ENCODE results near the gene OR12D1.
"Not testable (repeated sequence)": the region's sequence is repeated elsewhere in the genome, so short reads cannot be mapped to it uniquely, and the experiment has no call there.

Gene OR12D1

GRCh38 chr6:29414588-29414987, at the start of gene OR12D1:
TSS of gene OR12D1 (plus strand) at chr6:29414928.
- no peak for DNase-seq

DNA sequence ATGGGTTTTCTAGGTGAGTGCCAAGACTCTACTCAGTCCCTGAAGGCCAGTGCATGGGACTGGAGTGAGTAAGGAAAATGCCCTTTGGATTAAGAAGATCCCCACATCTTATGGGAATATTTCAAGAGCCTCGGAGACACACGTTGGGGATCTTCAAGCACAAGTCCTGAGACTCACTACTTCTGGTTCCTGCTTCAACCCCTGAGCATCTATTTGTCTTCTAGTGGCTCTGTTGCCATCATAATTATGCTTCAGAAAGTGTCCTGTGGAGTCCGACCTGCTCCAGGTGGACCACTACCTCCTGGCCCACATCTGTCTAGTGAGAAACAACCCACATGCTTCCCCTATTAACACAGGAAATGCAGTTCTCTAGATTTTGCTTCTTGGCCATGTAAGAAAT, 46.0 kb upstream of the OR12D1 start, which contains the start of gene OR5V1:
OR5V1 (minus strand) TSS at position 101 of the 400 bp plus-strand sequence. CDS start 12,670 bp downstream, outside the sequence.
- DNase-seq = no peak

DNA sequence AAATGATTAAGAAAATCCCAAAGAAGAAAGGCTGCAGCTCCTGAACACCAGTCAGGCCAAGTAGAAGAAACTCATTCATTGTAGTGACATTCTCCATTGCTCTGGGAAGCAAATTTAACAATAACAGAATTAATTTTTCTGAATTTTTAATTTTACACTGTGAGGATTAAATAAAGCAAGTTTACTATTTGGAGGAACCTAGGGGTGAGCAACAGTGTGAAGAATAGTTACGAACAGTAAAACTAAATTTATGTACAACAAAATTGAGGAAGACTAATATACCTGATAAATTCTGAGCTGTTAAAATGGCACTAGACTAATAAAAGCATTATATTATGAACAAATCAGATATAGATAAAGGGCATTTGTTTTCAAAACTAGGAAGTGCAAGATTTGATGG, 39.5 kb upstream of the OR12D1 start, which contains the start of gene OR12D3:
OR12D3 (minus strand) TSS at position 101 of the 400 bp plus-strand sequence; CDS start at position 97, 4 bp downstream.
- no peak for DNase-seq

GRCh38 chr6:29376003-29376402, 38.7 kb upstream of the OR12D1 start:
- no peak for DNase-seq

- DNase-seq = no peak
These were observed 26.2 kb upstream of the OR12D1 start for GRCh38 chr6:29388533-29388932.

DNA sequence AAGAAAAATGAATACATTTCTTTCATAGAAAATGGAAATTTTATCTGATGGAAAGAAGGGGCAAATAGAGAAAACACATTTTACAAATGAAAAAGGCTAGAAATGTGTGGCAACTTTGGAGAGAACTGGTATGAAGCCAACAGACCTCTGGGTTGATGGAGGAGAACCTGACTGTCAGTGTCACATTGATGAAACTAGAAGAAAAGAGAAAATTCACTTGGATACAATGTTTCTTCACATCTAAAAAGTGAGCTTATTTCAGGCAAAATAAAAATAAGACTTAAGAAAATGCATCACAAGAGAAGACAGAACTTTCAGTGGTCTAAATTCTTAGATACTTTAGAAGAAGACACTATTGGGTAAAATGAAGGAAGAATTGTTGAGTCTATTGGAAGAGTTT, 19.4 kb upstream of the OR12D1 start, which contains the start of gene OR12D2:
OR12D2 (plus strand) TSS at position 301 of the 400 bp plus-strand sequence. CDS start 1,069 bp downstream, outside the sequence.
- DNase-seq = no peak

DNA sequence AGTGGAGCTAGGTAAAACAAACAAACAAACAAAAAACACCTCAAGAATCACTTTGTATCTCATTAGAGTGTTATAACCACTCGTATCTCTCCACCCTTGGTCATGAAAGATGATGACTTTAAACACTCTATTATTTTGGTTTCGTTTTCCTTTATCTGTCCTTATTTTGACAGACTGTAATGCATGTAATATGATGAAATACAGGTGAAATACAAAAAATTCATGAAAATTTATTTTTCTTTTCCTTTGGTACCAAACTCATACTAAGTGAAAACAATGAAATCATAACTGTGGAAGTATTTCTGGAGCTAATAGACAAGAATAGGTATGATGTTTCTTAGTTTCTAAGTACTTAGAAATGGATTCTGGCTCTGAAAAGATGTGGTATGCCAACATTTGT, 15.2 kb upstream of the OR12D1 start:
- no peak for DNase-seq

DNA sequence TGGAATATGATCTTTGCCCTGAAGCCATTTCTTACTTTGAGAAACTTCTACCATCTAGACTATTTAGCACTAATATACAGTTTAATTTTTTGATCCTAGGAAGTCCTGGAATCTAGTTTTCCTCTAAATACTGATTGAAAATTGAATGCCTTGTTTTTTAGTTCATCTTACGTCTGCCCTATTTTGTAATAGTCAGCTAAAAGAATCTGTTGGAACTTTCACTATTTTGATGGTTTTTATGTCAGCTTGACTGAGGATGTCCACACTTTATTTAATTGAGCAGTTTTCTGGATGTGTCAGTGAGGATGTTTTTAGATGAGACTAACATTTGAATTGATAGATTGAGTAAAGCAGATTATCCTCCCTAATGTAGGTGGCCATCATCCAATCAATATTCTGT, 10.9 kb upstream of the OR12D1 start:
- DNase-seq = no peak

DNA sequence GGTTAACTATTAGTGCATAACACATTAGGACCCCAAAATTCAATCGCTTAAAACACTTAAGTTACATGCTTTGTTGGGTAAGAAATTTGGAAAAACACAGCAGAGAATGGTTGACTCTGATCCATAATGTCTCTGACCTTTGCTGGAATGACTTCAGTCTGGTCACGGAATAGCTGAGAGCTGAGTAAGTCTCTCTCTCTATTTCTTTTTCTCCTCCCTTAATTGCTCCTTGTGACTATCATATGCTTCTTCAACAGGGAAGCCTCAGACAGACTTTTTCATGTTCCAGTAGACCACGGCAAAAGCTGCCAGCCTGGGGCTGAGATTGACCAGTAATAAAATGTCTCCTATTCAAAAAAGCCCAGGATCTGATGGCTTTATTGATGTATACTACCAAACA, 4.8 kb downstream of the OR12D1 start:
- no peak for DNase-seq

DNA sequence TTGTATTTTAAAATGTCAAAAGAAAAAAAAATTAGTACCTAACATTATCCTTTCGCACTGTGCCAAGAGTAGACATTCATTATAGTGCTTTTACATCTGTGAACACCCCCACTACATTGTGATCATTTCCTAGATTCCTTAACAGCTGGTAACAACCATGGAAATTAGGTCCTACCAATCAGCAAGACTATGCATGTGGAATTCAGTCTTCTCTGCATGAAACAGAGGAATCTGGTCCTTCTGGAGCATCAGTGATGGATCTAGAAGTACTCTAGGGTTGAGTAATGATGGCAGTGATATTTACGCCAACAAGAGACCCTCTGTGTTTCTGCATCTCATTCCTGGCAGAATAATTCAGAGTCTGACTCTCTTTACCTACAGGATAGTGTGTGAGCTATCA, 9.4 kb downstream of the OR12D1 start:
- DNase-seq = no peak

- no peak for DNase-seq
These were observed 9.8 kb downstream of the OR12D1 start for GRCh38 chr6:29424575-29424974.

DNA sequence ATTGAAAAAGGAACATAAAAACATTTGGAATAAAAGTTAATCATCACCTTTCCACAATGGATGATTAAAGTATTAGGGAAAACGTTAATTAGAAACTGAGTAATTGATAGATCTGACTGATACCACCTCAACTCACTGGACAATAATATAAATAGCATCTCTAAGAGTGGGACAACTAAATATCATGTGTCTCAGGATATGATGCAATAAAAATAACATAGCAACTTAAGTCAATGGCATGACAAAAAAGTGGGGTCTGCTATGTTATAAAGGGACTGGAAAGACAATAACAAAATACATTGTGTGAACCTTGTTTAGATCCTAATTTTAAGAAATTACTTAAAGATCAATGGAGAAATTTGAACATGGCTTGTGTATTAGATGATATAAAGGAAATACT, 10.3 kb downstream of the OR12D1 start:
- no peak for DNase-seq

- DNase-seq = no peak
These were observed 11.9 kb downstream of the OR12D1 start for GRCh38 chr6:29426654-29427053.

DNA sequence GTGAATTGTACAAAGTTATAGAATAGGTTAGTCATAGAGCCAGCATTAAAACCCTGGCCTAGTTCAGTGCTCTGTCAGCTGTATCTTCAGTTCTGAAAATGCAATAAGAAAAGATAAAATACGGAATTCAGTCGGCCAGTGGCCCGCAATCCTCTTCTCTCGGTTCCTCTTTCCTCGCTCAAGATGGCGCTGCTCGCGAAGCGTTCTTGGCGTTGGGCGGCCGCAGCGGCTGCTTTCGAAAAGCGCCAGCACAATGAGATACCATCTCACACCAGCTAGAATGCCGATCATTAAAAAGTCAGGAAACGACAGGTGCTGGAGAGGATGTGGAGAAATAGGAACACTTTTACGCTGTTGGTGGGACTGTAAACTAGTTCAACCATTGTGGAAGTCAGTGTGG, 22.0 kb downstream of the OR12D1 start:
- DNase-seq = not testable (repeated sequence)

DNA sequence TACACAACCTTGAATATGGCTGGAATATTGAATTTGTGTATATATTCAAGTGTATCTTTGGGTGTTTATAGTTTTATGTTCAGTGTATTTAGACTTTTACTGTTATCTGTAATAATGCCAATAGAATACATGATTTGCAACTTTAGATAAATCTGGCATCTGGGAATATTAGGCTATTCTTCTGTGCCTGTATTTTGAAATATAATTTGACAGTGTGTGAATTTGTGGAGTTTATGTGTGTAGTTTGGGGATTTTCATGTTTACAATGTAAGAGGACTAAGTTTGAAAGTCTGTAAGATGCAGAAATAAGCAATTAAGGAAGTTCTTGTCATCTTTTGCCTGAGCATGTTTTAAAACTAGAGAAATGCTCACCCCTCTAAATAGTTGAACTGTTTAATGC, 24.3 kb downstream of the OR12D1 start, which contains the start of gene OR10C1:
OR10C1 (plus strand) TSS at position 301 of the 400 bp plus-strand sequence. CDS start 710 bp downstream, outside the sequence.
- DNase-seq = no peak

DNA sequence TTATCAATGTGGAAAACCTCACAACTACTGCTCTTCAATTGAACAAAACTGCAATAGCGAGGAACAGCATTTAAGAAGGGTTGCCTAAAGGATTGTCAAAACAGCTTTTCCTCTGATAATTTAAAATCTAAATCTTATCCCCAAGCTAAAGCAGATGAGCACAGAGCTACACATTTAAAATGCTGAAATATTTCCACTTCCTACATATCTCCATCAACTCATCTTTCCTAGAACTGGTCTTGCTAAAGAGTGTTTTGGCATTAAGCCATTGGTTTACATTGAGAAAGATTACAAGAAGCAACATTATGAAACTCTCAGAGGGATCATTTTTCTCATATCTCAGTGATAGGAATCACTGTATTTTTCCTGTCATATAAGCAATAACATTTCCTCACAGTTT, 28.0 kb downstream of the OR12D1 start:
- DNase-seq = no peak

- not testable (repeated sequence) for DNase-seq
These were observed 29.3 kb downstream of the OR12D1 start for GRCh38 chr6:29444031-29444430.

GRCh38 chr6:29447670-29448069, 32.9 kb downstream of the OR12D1 start:
- no peak for DNase-seq

GRCh38 chr6:29451471-29452193, 36.9 kb downstream of the OR12D1 start:
- no peak for DNase-seq

DNA sequence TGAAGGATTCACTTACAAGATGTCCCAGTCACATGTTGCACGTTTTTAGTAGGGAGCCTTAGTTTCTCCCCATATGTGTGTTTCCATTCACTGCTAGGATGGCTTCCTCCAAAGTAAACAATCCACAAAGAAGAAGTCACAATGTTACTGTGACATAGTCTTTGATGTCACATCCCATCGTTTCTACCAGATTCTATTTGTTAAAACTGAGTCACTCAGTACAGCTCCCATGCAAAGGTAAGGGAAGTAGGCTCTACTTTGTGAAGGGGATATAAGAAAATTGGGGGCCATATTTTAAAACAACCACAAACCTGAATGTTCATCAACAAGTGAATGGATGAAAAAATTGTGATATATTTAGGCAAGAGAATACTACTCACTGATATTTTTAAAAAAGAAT, 42.2 kb downstream of the OR12D1 start, which contains the start of the genes OR11A1 and OR2H1:
OR11A1 (minus strand) TSS at position 101 of the 400 bp plus-strand sequence. CDS start 29,430 bp downstream, outside the sequence.
OR2H1 (plus strand) TSS at position 185 of the 400 bp plus-strand sequence. CDS start 4,615 bp downstream, outside the sequence.
- DNase-seq = no peak

- no peak for DNase-seq
These were observed 46.5 kb downstream of the OR12D1 start for GRCh38 chr6:29461021-29461814.

DNA sequence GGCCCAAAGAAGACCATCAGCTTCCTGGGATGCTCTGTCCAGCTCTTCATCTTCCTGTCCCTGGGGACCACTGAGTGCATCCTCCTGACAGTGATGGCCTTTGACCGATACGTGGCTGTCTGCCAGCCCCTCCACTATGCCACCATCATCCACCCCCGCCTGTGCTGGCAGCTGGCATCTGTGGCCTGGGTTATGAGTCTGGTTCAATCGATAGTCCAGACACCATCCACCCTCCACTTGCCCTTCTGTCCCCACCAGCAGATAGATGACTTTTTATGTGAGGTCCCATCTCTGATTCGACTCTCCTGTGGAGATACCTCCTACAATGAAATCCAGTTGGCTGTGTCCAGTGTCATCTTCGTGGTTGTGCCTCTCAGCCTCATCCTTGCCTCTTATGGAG, 47.3 kb downstream of the OR12D1 start:
- DNase-seq = no peak

DNA sequence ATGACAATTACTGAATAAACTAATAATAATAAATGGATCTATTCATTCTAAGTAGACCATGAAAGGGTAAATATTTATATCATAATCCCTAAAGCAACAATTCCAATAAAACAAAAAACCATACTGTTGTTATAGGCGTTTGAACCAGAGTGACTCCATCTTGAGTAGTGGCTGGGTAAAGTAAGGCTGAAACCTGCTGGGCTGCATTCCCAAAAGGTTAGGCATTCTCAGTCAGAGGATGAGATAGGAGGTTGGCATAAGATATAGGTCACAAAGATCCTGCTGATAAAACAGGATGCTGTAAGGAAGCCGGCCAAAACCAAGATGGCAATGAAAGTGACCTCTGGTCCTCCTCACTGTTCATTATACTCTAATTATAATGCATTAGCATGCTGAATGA, 50.6 kb downstream of the OR12D1 start:
- DNase-seq = no peak
